ENCODE results near the gene WFDC8. TPM values are rescaled to one million over a fixed set of nuclear protein-coding genes. Genes with fewer than 3 reads are reported as not detected.
A peak's percentile ranks its signal among the peaks of the same experiment; 100 is the strongest.

WFDC8 gene
- total and polyA plus RNA-seq, 2 of the 13 experiments (the other 11 are each of a cell fraction or from before 2014, with no cell fraction given), result not detected

- TF ChIP-seq NFKB2 (CRISPR knock-in tag; IDR thresholded peaks at IDR 0.05; ENCODE audit: borderline replicate concordance) (no peak), NCOA5 (CRISPR knock-in tag; IDR thresholded peaks at IDR 0.05) (no peak), RBFOX2 (IDR thresholded peaks at IDR 0.05; ENCODE audit: low read depth, low read length) (no peak), GPBP1L1 (CRISPR knock-in tag; IDR thresholded peaks at IDR 0.05) (no peak), PATZ1 (CRISPR knock-in tag; IDR thresholded peaks at IDR 0.05) (peak; percentile 35; the same call in 1 of the 2 replicates), ARID5B (CRISPR knock-in tag; IDR thresholded peaks at IDR 0.05) (0 out of 2 replicates have a peak, but pooled peaks have one; percentile 14), GATAD1 (CRISPR knock-in tag; IDR thresholded peaks at IDR 0.05) (no peak), EEA1 (CRISPR knock-in tag; IDR thresholded peaks at IDR 0.05; ENCODE audit: borderline replicate concordance) (no peak), MED1 (CRISPR knock-in tag; IDR thresholded peaks at IDR 0.05) (no peak), E2F1 (CRISPR knock-in tag; IDR thresholded peaks at IDR 0.05) (no peak), FUBP1 (CRISPR knock-in tag; IDR thresholded peaks at IDR 0.05; ENCODE audit: borderline replicate concordance) (no peak), ISX (CRISPR knock-in tag; conservative IDR thresholded peaks at IDR 0.05) (no peak), ZFY (CRISPR knock-in tag; IDR thresholded peaks at IDR 0.05) (no peak), CEBPB (IDR thresholded peaks at IDR 0.05; ENCODE audit: borderline replicate concordance, low read depth, low read length) (peak; percentile 9; the same call in 1 of the 2 replicates), REPIN1 (CRISPR knock-in tag; IDR thresholded peaks at IDR 0.05; ENCODE audit: borderline replicate concordance, low read depth) (0 out of 2 replicates have a peak, but pooled peaks have one; percentile 18), NRL (CRISPR knock-in tag; IDR thresholded peaks at IDR 0.05; ENCODE audit: borderline replicate concordance) (no peak), ZFP37 (CRISPR knock-in tag; IDR thresholded peaks at IDR 0.05; ENCODE audit: borderline replicate concordance) (no peak)
Measured at GRCh38 chr20:45592574-45593189, 13.6 kb upstream of the WFDC8 start (continued).
